GM12878 (cell line): ENCODE measurements around the gene SP3. TPM values are rescaled to one million over a fixed set of nuclear protein-coding genes. Genes with fewer than 3 reads are reported as not detected.

Experiments
- ATAC-seq: fragments of 200-7000 bp; cut with Tn5 transposase; 3 replicates; pipeline ENCODE4 v1.9.1; 2020; ENCODE audit warnings: mild to moderate bottlenecking, moderate library complexity
- BruUV-seq: library from RNA; stranded (reverse); fragments of 400-500 nt; replicated peaks from 2 replicates; lab custom pipeline; 2021; lab: Mats Ljungman, UMichigan
- CTCF ChIA-PET: fragments of 300-600 bp; sonication (Branson Sonifier 250); formaldehyde crosslinking; extraction: SDS; loops from one replicate; lab custom pipeline; 2021; ENCODE audit warnings: inconsistent platforms; lab: Yijun Ruan, JAX
- POLR2A ChIA-PET: fragments of 350-600 bp; formaldehyde crosslinking; extraction: SDS; loops from one replicate; lab custom pipeline; 2021; ENCODE audit warnings: inconsistent platforms; lab: Charles Lee
- RAD21 ChIA-PET: fragments of 300-600 bp; sonication (Branson Sonifier 250); formaldehyde crosslinking; loops from one replicate; lab custom pipeline; 2023; ENCODE audit warnings: antibody characterized with exemption; ENCODE audit not compliant: unreplicated experiment; lab: Charles Lee
- SMC1A ChIA-PET: fragments of 300-600 bp; sonication (Branson Sonifier 250); formaldehyde crosslinking; loops from one replicate; lab custom pipeline; 2023; ENCODE audit not compliant: unreplicated experiment, uncharacterized antibody; lab: Charles Lee
- DNase-seq: peaks from one replicate; pipeline ENCODE4 v3.0.0-alpha.2; 2011; ENCODE audit warnings: low read depth, low spot score
- FAIRE-seq: peaks from 3 replicates; lab custom pipeline; 2011; peaks lifted over from hg19 to GRCh38; lab: Jason Lieb, UNC
- H2AFZ ChIP-seq: 2 replicates; pipeline ENCODE4 v1.6.0; 2011; ENCODE audit warnings: low read depth, low read length, control low read depth; ENCODE audit not compliant: control insufficient read depth
- H3K27ac ChIP-seq: 2 replicates; pipeline ENCODE4 v1.5.1; 2011; ENCODE audit warnings: control low read depth; ENCODE audit not compliant: control insufficient read depth, insufficient read depth
- H3K27me3 ChIP-seq, 2 experiments: replicated peaks in 1 of 2; 2 replicates each; pipeline versions ENCODE4 v1.6.0 to v1.6.1; 2011; ENCODE audit warnings: low read length in 1 of 2; ENCODE audit not compliant: control insufficient read depth in 2 of 2, insufficient read depth in 2 of 2
- H3K36me3 ChIP-seq, 2 experiments: 2 replicates each; pipeline ENCODE4 v1.5.1; 2011; ENCODE audit warnings: low read length in 1 of 2; ENCODE audit not compliant: control insufficient read depth in 2 of 2, insufficient read depth in 2 of 2
- H3K4me1 ChIP-seq: 2 replicates; pipeline ENCODE4 v1.6.1; 2011; ENCODE audit warnings: mild to moderate bottlenecking, low read length, moderate library complexity, mixed read lengths; ENCODE audit not compliant: control insufficient read depth, insufficient read depth
- H3K4me2 ChIP-seq: 2 replicates; pipeline ENCODE4 v1.6.0; 2011; ENCODE audit warnings: control low read depth; ENCODE audit not compliant: control insufficient read depth, insufficient read depth
- H3K4me3 ChIP-seq: fragments of 200-600 bp; sonication (generic); 2 replicates; pipeline ENCODE4 v1.5.1; 2016
- H3K79me2 ChIP-seq: 2 replicates; pipeline ENCODE4 v1.6.0; 2011; ENCODE audit warnings: low read length; ENCODE audit not compliant: control insufficient read depth, insufficient read depth
- H3K9ac ChIP-seq: 2 replicates; pipeline ENCODE4 v1.8.0; 2011; ENCODE audit warnings: low read length, control low read depth, mixed read lengths; ENCODE audit not compliant: control insufficient read depth, insufficient read depth
- H3K9me3 ChIP-seq: replicated peaks from 3 replicates; pipeline ENCODE4 v1.5.1; 2011; ENCODE audit warnings: mild to moderate bottlenecking, low read length; ENCODE audit not compliant: control insufficient read depth, insufficient read depth
- H4K20me1 ChIP-seq: 2 replicates; pipeline ENCODE4 v1.6.0; 2011; ENCODE audit not compliant: control insufficient read depth, insufficient read depth
- CBX3 ChIP-seq: fragments of 200-600 bp; sonication (generic); IDR thresholded peaks from 2 replicates; pipeline ENCODE4 v1.6.1; 2016; ENCODE audit warnings: low read depth, borderline replicate concordance
- CEBPB ChIP-seq, 2 experiments: fragments of 150-350 bp in 1 of 2; IDR thresholded peaks; 2 replicates each; pipeline ENCODE4 v1.6.1; 2012 to 2014; ENCODE audit warnings: low read depth in 2 of 2, low read length in 2 of 2, borderline replicate concordance in 1 of 2, inconsistent platforms in 1 of 2
- EGR1 ChIP-seq, 2 experiments: IDR thresholded peaks; 1 replicate in 1 of 2; 2 replicates in 1 of 2; pipeline ENCODE4 v1.6.1; 2011 to 2012; ENCODE audit warnings: low read depth in 2 of 2, low read length in 2 of 2, borderline replicate concordance in 1 of 2, mild to moderate bottlenecking in 1 of 2, moderate library complexity in 1 of 2
- HDAC6 ChIP-seq: fragments of 200-600 bp; sonication (generic); IDR thresholded peaks from one replicate; pipeline ENCODE4 v1.8.0; 2017; ENCODE audit warnings: antibody characterized with exemption; ENCODE audit not compliant: unreplicated experiment
- IKZF2 ChIP-seq, 2 experiments: fragments of 450-650 bp; IDR thresholded peaks; 2 replicates each; pipeline ENCODE4 v1.6.1; 2017; ENCODE audit warnings: mild to moderate bottlenecking in 2 of 2, moderate library complexity in 2 of 2
- MEF2B ChIP-seq: fragments of 450-650 bp; IDR thresholded peaks from 2 replicates; pipeline ENCODE4 v1.6.1; 2018; ENCODE audit warnings: mild to moderate bottlenecking, moderate library complexity; ENCODE audit not compliant: partially characterized antibody, poor library complexity, severe bottlenecking
- MYC ChIP-seq: IDR thresholded peaks from 2 replicates; pipeline ENCODE4 v1.6.1; 2011; ENCODE audit warnings: mild to moderate bottlenecking, low read length, moderate library complexity, inconsistent platforms; ENCODE audit not compliant: insufficient read depth, insufficient replicate concordance, insufficient read length, severe bottlenecking
- POLR2AphosphoS2 ChIP-seq: IDR thresholded peaks from 2 replicates; pipeline ENCODE4 v1.6.1; 2011; ENCODE audit warnings: low read depth, mild to moderate bottlenecking, low read length, improper control_type of control experiment, moderate library complexity
- PRDM15 ChIP-seq: fragments of 450-650 bp; formaldehyde crosslinking; IDR thresholded peaks from 2 replicates; pipeline ENCODE4 v1.4.0; 2020; ENCODE audit warnings: mild to moderate bottlenecking, moderate library complexity
- RB1 ChIP-seq: fragments of 450-650 bp; formaldehyde crosslinking; IDR thresholded peaks from 2 replicates; pipeline ENCODE4 v1.6.1; 2017; ENCODE audit warnings: mild to moderate bottlenecking, borderline replicate concordance
- RBBP5 ChIP-seq: fragments of 200-600 bp; sonication (generic); conservative IDR thresholded peaks from 2 replicates; pipeline ENCODE4 v1.6.1; 2016
- RUNX3 ChIP-seq: IDR thresholded peaks from 2 replicates; pipeline ENCODE4 v1.6.1; 2012; ENCODE audit warnings: low read length, inconsistent platforms
- SMAD5 ChIP-seq: IDR thresholded peaks from 2 replicates; pipeline ENCODE4 v1.6.1; 2016; ENCODE audit warnings: antibody characterized with exemption, low read depth
- SMARCA5 ChIP-seq: fragments of 450-650 bp; IDR thresholded peaks from 2 replicates; pipeline ENCODE4 v1.6.1; 2017; ENCODE audit warnings: mild to moderate bottlenecking
- SREBF2 ChIP-seq: IDR thresholded peaks from 2 replicates; pipeline ENCODE4 v1.6.1; 2012; ENCODE audit warnings: mild to moderate bottlenecking, low read length
- TCF7 ChIP-seq: IDR thresholded peaks from 2 replicates; pipeline ENCODE4 v1.6.1; 2014; ENCODE audit warnings: antibody characterized with exemption, borderline replicate concordance
- USF2 ChIP-seq: IDR thresholded peaks from 2 replicates; pipeline ENCODE4 v1.6.1; 2011; ENCODE audit warnings: low read depth, low read length, improper control_type of control experiment, borderline replicate concordance
- ZNF217 ChIP-seq: fragments of 450-650 bp; IDR thresholded peaks from 2 replicates; pipeline ENCODE4 v1.6.1; 2017; ENCODE audit warnings: antibody characterized with exemption, mild to moderate bottlenecking
- in situ Hi-C: fragments of 300-500 bp; cut with MboI; formaldehyde crosslinking; loops from 9 replicates; pipeline ENCODE4 v1.14.3; 2018; ENCODE audit warnings: mixed read lengths
- intact Hi-C: fragments of 100-400 bp; cut with micrococcal nuclease; formaldehyde crosslinking; loops from one replicate; pipeline ENCODE4 v1.14.2; 2022; ENCODE audit not compliant: unreplicated experiment
- polyA plus RNA-seq, 11 experiments: library from polyadenylated mRNA; depleted of rRNA in 4 of 11; unstranded in 6 of 11; stranded (reverse) in 5 of 11; fragments of >200 nt; fragmentation: Nextera tagmentation in 4 of 11; fragmentation: Illumina TruSeq in 1 of 11; extraction: Ambion mirVana in 4 of 11; extraction: Trizol in 1 of 11; gene quantifications; 1 replicate in 1 of 11; 2 replicates in 10 of 11; pipeline versions ENCODE4 v1.2.1 to v1.2.3, GENCODE V29; 2011 to 2016; ENCODE audit warnings: inconsistent platforms in 2 of 11, missing spikeins in 2 of 11, low read depth in 1 of 11
- total RNA-seq, 4 experiments: library from RNA; depleted of rRNA in 3 of 4; stranded (reverse); fragments of >200 nt in 3 of 4; fragmentation: Illumina TruSeq in 1 of 4; extraction: Trizol in 1 of 4; gene quantifications; 2 replicates each; pipeline versions ENCODE4 v1.2.1 to v1.2.3, GENCODE V29; 2013 to 2021
- TF ChIP-seq, protein P1 (sequence below): IDR thresholded peaks from 2 replicates; pipeline ENCODE4 v1.6.1; 2012; ENCODE audit warnings: low read length, inconsistent platforms

Gene SP3
- total and polyA plus RNA-seq, 10 of the 15 experiments (the other 5 are each of a cell fraction or from before 2014, with no cell fraction given) = 9.9 to 87.6 (median 52.4) TPM

DNA sequence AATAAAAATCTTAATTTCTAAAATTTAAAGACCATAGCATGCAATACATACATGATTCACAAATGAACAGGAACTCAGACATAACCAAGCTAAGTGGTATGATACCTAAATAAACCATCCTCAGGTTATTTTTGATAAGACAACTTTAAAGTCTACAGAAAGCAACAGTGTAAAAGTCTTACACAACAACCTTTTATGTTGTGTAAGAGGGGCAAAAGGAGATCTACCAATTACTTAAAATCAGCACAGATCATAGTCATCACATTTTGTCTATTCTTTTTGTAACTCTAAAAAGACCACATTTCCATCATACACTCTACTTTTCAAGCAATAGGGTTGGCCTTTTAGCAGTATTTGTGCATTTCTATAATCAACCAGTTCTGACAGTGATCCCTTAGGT is 16.3 kb downstream of the SP3 start:
- SMC1A ChIA-PET = interaction anchor here (1.0 kb wide), 1 partner anchor 25 kb away, joined by 3 read pairs; no protein-coding TSS in a partner anchor
- DNase-seq (no peak), ATAC-seq (no peak), FAIRE-seq (no peak)
- POLR2A ChIA-PET = no interaction called here
- intact Hi-C loops = no loop called here
- Histone ChIP-seq H3K4me2 (no peak overlapping the region), H4K20me1 (no peaks in the 10 kb centered on the region; the same call in 1 of the 2 replicates), H3K27ac (no peak overlapping the region), H2AFZ (no peak overlapping the region), H3K27me3 (no peaks in the 10 kb centered on the region), H3K9ac (no peak overlapping the region), H3K4me3 (no peak overlapping the region), H3K36me3 (peaks cover 3 to 10% of the 10 kb centered on the region in 2 experiments), H3K9me3 (no peaks in the 10 kb centered on the region; the same call in none of the 3 replicates), H3K79me2 (peaks cover 99% of the 10 kb centered on the region), H3K4me1 (0 out of 2 replicates have a peak, but pooled peaks cover 3% of the 10 kb centered on the region)
- in situ Hi-C loops = no loop called here
- RAD21 ChIA-PET = no interaction called here
- BruUV-seq = no TSS peak
- CTCF ChIA-PET = interaction anchor here (0.7 kb wide), 1 partner anchor 13 kb away, joined by 3 read pairs; no protein-coding TSS in a partner anchor
- TF ChIP-seq USF2 = no peak
- no peak for TF ChIP-seq SREBF2
- no peak for TF ChIP-seq POLR2AphosphoS2
- no peak for TF ChIP-seq EGR1 (IDR thresholded peaks at IDR 0.05; ENCODE audit: borderline replicate concordance in 1 of 2, low read depth in 2 of 2, low read length in 2 of 2)
- TF ChIP-seq RB1 = no peak
- TF ChIP-seq CBX3 = no peak
- no peak for TF ChIP-seq HDAC6
- TF ChIP-seq SMARCA5 = no peak
- TF ChIP-seq ZNF217 = no peak
- TF ChIP-seq RUNX3 = no peak
- no peak for TF ChIP-seq PRDM15 (CRISPR knock-in tag)
- no peak for TF ChIP-seq RBBP5
- TF ChIP-seq MYC = no peak
- no peak for TF ChIP-seq TCF7
- TF ChIP-seq MEF2B = no peak
- no peak for TF ChIP-seq CEBPB (IDR thresholded peaks at IDR 0.05; ENCODE audit: borderline replicate concordance in 1 of 2, low read depth in 2 of 2, low read length in 2 of 2)
- TF ChIP-seq SMAD5 = no peak
- TF ChIP-seq IKZF2 (IDR thresholded peaks at IDR 0.05) = no peak
- TF ChIP-seq, protein P1, sequence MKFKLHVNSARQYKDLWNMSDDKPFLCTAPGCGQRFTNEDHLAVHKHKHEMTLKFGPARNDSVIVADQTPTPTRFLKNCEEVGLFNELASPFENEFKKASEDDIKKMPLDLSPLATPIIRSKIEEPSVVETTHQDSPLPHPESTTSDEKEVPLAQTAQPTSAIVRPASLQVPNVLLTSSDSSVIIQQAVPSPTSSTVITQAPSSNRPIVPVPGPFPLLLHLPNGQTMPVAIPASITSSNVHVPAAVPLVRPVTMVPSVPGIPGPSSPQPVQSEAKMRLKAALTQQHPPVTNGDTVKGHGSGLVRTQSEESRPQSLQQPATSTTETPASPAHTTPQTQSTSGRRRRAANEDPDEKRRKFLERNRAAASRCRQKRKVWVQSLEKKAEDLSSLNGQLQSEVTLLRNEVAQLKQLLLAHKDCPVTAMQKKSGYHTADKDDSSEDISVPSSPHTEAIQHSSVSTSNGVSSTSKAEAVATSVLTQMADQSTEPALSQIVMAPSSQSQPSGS = no peak
